CD14-positive monocyte (primary cell): ENCODE measurements around the gene PGM2. TPM values are rescaled to one million over a fixed set of nuclear protein-coding genes. Genes with fewer than 3 reads are reported as not detected.

Source experiments
- DNase-seq, 3 donors: peaks; one replicate each; pipeline ENCODE4 v3.0.0-alpha.2; 2011 to 2022
- H2AFZ ChIP-seq: 2 replicates; pipeline ENCODE4 v1.6.0; 2012; ENCODE audit warnings: mild to moderate bottlenecking, low read depth, low read length, inconsistent platforms; ENCODE audit not compliant: insufficient read depth, poor library complexity, severe bottlenecking
- H3K27ac ChIP-seq, 2 donors: 1 replicate in 1 of 2; 2 replicates in 1 of 2; pipeline ENCODE4 v1.5.1; 2012 to 2013; ENCODE audit warnings: low read length in 2 of 2, control low read depth in 1 of 2, inconsistent platforms in 1 of 2, low read depth in 1 of 2, mild to moderate bottlenecking in 1 of 2
- H3K27me3 ChIP-seq, 2 donors: one replicate each; pipeline versions ENCODE4 v1.6.0 to v1.6.1; 2011 to 2013; ENCODE audit warnings: low read length in 2 of 2; ENCODE audit not compliant: control insufficient read depth in 2 of 2, insufficient read depth in 2 of 2
- H3K36me3 ChIP-seq, 2 donors: replicated peaks in 1 of 2; 1 replicate in 1 of 2; 2 replicates in 1 of 2; pipeline versions ENCODE4 v1.5.1 to v1.6.1; 2012 to 2013; ENCODE audit warnings: low read length in 2 of 2, control low read depth in 1 of 2, inconsistent platforms in 1 of 2, mild to moderate bottlenecking in 1 of 2; ENCODE audit not compliant: insufficient read depth in 2 of 2, control insufficient read depth in 1 of 2
- H3K4me1 ChIP-seq, 2 donors: 1 replicate in 1 of 2; 2 replicates in 1 of 2; pipeline versions ENCODE4 v1.5.1 to v1.6.1; 2012 to 2013; ENCODE audit warnings: low read length in 2 of 2, control low read depth in 1 of 2, inconsistent platforms in 1 of 2, mild to moderate bottlenecking in 1 of 2, moderate library complexity in 1 of 2; ENCODE audit not compliant: insufficient read depth in 2 of 2, control insufficient read depth in 1 of 2
- H3K4me2 ChIP-seq: replicated peaks from 2 replicates; pipeline ENCODE3; 2012; ENCODE audit warnings: low read length, moderate library complexity, mild to moderate bottlenecking; ENCODE audit not compliant: poor library complexity, severe bottlenecking; ENCODE audit errors: extremely low read depth
- H3K4me3 ChIP-seq, 3 experiments: fragments of 200-600 bp in 1 of 3; sonication (generic) in 1 of 3; replicated peaks in 1 of 3; 1 replicate in 2 of 3; 2 replicates in 1 of 3; pipeline ENCODE4 v1.5.1; 2011 to 2013; ENCODE audit warnings: low read length in 3 of 3, mild to moderate bottlenecking in 3 of 3, control low read depth in 2 of 3, low read depth in 2 of 3, inconsistent platforms in 1 of 3, moderate library complexity in 1 of 3
- H3K79me2 ChIP-seq: 2 replicates; pipeline ENCODE4 v1.6.0; 2012; ENCODE audit warnings: mild to moderate bottlenecking, control low read depth, inconsistent platforms, low read length, moderate library complexity; ENCODE audit not compliant: insufficient read depth
- H3K9ac ChIP-seq: 2 replicates; pipeline ENCODE4 v1.6.0; 2017; ENCODE audit warnings: low read length, mild to moderate bottlenecking; ENCODE audit not compliant: insufficient read depth, poor library complexity, severe bottlenecking
- H3K9me3 ChIP-seq, 2 donors: replicated peaks in 1 of 2; 1 replicate in 1 of 2; 2 replicates in 1 of 2; pipeline versions ENCODE4 v1.5.1 to v1.6.1; 2012 to 2013; ENCODE audit warnings: low read length in 2 of 2, control low read depth in 1 of 2; ENCODE audit not compliant: control insufficient read depth in 1 of 2, insufficient read depth in 1 of 2
- H4K20me1 ChIP-seq: 2 replicates; pipeline ENCODE4 v1.6.0; 2012; ENCODE audit warnings: mild to moderate bottlenecking, low read length, control low read depth, moderate library complexity; ENCODE audit not compliant: insufficient read depth
- H3K27ac Mint-ChIP-seq, 7 donors: one replicate each; pipeline ENCODE4 v1.8.0; 2020; ENCODE audit warnings: mild to moderate bottlenecking in 7 of 7, mixed read lengths in 7 of 7, moderate library complexity in 6 of 7, inconsistent platforms in 2 of 7
- H3K27me3 Mint-ChIP-seq, 3 donors: one replicate each; pipeline ENCODE4 v1.8.0; 2021 to 2022; ENCODE audit warnings: low read depth in 3 of 3, mild to moderate bottlenecking in 3 of 3, mixed read lengths in 3 of 3, moderate library complexity in 3 of 3, inconsistent platforms in 1 of 3
- H3K36me3 Mint-ChIP-seq, 2 donors: one replicate each; pipeline ENCODE4 v1.8.0; 2020; ENCODE audit warnings: mixed read lengths in 2 of 2, inconsistent platforms in 1 of 2, mild to moderate bottlenecking in 1 of 2
- H3K4me1 Mint-ChIP-seq: one replicate; pipeline ENCODE4 v1.8.0; 2020; ENCODE audit warnings: mild to moderate bottlenecking, mixed read lengths
- H3K4me3 Mint-ChIP-seq, 2 donors: one replicate each; pipeline ENCODE4 v1.8.0; 2020; ENCODE audit warnings: mild to moderate bottlenecking in 2 of 2, mixed read lengths in 2 of 2, moderate library complexity in 1 of 2
- H3K9me3 Mint-ChIP-seq, 7 donors: one replicate each; pipeline ENCODE4 v1.8.0; 2020 to 2022; ENCODE audit warnings: mixed read lengths in 7 of 7, mild to moderate bottlenecking in 6 of 7, moderate library complexity in 6 of 7, inconsistent platforms in 2 of 7
- WGBS: methylation state at CpG from one replicate; pipeline ENCODE4 v1.1.5; 2013; ENCODE audit warnings: missing lambda C conversion rate; ENCODE audit not compliant: insufficient coverage; 5-methylcytosine and 5-hydroxymethylcytosine counted together
- intact Hi-C, 2 donors: fragments of 100-400 bp; cut with micrococcal nuclease; formaldehyde crosslinking; loops; one replicate each; pipeline versions ENCODE4 v1.15.0 to v1.15.1; 2023
- polyA plus RNA-seq, 3 donors: library from polyadenylated mRNA; depleted of rRNA in 1 of 3; unstranded in 2 of 3; stranded (reverse) in 1 of 3; fragments of 300-500 nt in 2 of 3; fragments of >200 nt in 1 of 3; fragmentation: Illumina TruSeq in 2 of 3; gene quantifications; 1 replicate in 2 of 3; 2 replicates in 1 of 3; pipeline ENCODE4 v1.2.3, GENCODE V29; 2012 to 2021
- TF ChIP-seq, protein P1 (sequence below): fragments of 200-600 bp; IDR thresholded peaks from one replicate; pipeline ENCODE4 v1.8.0; 2022; ENCODE audit warnings: antibody characterized with exemption, mild to moderate bottlenecking

The PGM2 gene
- polyA plus RNA-seq, 3 donors: 17.8 to 48.6 (median 46.2) TPM

DNA sequence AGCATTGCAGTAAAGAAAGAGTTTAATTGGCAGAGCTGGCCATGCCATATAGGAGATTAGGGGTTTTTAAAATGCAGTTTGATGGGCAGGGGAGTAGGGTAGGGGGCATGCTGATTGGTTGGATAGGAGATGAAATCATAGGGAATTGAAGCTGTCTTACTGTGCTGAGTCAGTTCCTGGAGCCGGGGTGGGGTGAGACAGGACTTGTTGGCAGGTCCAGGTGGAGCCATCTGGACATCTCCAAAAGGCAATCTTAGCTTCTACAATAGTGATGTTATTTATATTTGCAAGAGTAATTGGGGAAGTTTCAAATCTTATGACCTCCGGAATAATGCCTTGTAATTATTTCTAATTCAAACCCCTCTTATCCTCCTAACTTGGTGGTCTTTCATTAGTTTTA lies 32.4 kb upstream of the PGM2 start:
- no peaks in the 10 kb centered on the region for H3K27me3 ChIP-seq
- H3K4me1 Mint-ChIP-seq: peaks cover 14% of the 10 kb centered on the region
- 60% methylated on average over 1 of the region's 2 CpGs for WGBS
- H3K27ac Mint-ChIP-seq: no peak overlapping the region
- peaks cover 4 to 24% (median 12%) of the 10 kb centered on the region in 7 donors for H3K9me3 Mint-ChIP-seq
- no peak overlapping the region for H3K4me3 ChIP-seq
- intact Hi-C loops: loop anchor here in 1 of 2 donors (10.0 kb wide), 1 partner anchor 189 kb away; no protein-coding TSS in a partner anchor
- peaks cover 10 to 11% of the 10 kb centered on the region in 2 donors for H3K4me1 ChIP-seq
- H3K9me3 ChIP-seq: peaks cover 0 to 4% of the 10 kb centered on the region in 2 donors
- H3K36me3 ChIP-seq: no peaks in the 10 kb centered on the region
- DNase-seq: no peak
- peaks cover 0 to 4% (median 3%) of the 10 kb centered on the region in 3 donors for H3K27me3 Mint-ChIP-seq
- H3K36me3 Mint-ChIP-seq: peaks cover 0 to 3% of the 10 kb centered on the region in 2 donors
- no peaks in the 10 kb centered on the region for H4K20me1 ChIP-seq
- H3K4me2 ChIP-seq: no peak overlapping the region
- H2AFZ ChIP-seq: no peak overlapping the region
- H3K79me2 ChIP-seq: no peaks in the 10 kb centered on the region
- no peak overlapping the region for H3K27ac ChIP-seq
- H3K4me3 Mint-ChIP-seq: no peak overlapping the region
- TF ChIP-seq, protein P1, sequence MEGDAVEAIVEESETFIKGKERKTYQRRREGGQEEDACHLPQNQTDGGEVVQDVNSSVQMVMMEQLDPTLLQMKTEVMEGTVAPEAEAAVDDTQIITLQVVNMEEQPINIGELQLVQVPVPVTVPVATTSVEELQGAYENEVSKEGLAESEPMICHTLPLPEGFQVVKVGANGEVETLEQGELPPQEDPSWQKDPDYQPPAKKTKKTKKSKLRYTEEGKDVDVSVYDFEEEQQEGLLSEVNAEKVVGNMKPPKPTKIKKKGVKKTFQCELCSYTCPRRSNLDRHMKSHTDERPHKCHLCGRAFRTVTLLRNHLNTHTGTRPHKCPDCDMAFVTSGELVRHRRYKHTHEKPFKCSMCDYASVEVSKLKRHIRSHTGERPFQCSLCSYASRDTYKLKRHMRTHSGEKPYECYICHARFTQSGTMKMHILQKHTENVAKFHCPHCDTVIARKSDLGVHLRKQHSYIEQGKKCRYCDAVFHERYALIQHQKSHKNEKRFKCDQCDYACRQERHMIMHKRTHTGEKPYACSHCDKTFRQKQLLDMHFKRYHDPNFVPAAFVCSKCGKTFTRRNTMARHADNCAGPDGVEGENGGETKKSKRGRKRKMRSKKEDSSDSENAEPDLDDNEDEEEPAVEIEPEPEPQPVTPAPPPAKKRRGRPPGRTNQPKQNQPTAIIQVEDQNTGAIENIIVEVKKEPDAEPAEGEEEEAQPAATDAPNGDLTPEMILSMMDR: no peak
- H3K9ac ChIP-seq: no peak overlapping the region

DNA sequence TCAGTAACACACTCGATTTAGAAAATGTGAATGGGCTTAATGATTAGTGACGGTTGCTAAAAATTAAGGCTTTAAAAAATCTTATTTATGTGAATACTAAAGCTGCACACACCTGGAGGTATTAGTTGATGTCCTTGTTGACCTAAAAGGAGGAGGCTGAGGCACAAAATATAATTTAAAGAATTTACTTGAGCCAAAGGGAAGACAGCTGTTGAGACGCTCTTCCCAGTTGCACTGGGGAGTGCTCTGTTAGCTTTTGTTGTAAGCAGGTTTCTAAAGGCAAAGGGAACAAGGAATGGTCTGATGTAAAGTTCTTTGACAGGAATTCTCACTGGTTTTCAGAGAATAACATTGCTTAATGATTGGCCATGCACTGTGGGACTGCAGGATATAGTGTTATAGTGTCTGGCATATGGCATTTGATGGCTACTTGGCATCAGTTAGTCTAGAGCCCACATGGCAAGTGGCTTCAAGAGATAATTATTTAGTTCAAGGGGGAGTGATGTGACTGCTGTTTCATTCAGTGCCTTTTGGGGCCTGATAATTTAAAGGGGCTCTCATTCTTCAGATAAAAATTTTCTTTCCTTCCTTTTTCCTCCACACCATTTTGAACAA lies 30.8 kb upstream of the PGM2 start:
- Histone ChIP-seq H3K9ac (no peak overlapping the region), H4K20me1 (no peaks in the 10 kb centered on the region), H3K79me2 (no peaks in the 10 kb centered on the region), H3K4me2 (no peak overlapping the region), H3K27me3 (no peaks in the 10 kb centered on the region), H2AFZ (no peak overlapping the region), H3K4me1 (peaks cover 10 to 11% of the 10 kb centered on the region in 2 donors), H3K4me3 (no peak overlapping the region), H3K27ac (no peak overlapping the region), H3K9me3 (peaks cover 0 to 4% of the 10 kb centered on the region in 2 donors), H3K36me3 (no peaks in the 10 kb centered on the region)
- Mint-ChIP-seq H3K27ac (no peak overlapping the region), H3K9me3 (peaks cover 4 to 24% (median 11%) of the 10 kb centered on the region in 7 donors), H3K36me3 (peaks cover 0 to 3% of the 10 kb centered on the region in 2 donors), H3K4me3 (no peak overlapping the region), H3K27me3 (peaks cover 0 to 5% (median 0%) of the 10 kb centered on the region in 3 donors), H3K4me1 (peaks cover 16% of the 10 kb centered on the region)
- no peak for DNase-seq
- intact Hi-C loops: loop anchor here in 1 of 2 donors (10.0 kb wide), 1 partner anchor 191 kb away; no protein-coding TSS in a partner anchor
- TF ChIP-seq, protein P1: no peak
- WGBS: 100% methylated on average over 1 of the region's 3 CpGs
